GM20000 (cell line): ENCODE results near the gene ZBED1.
A peak's percentile ranks its signal among the peaks of the same experiment; 100 is the strongest.
"Not testable (repeated sequence)": the region's sequence is repeated elsewhere in the genome, so short reads cannot be mapped to it uniquely, and the experiment has no call there.

Source experiments
- DNase-seq: peaks from one replicate; pipeline ENCODE4 v3.0.0; 2012; ENCODE audit warnings: low spot score
- CTCF ChIP-seq: IDR thresholded peaks from 2 replicates; pipeline ENCODE4 v1.5.1; 2012; ENCODE audit warnings: mild to moderate bottlenecking, control low read depth; ENCODE audit errors: extremely low read depth, missing control alignments

ZBED1 gene

GRCh38 chrX:2533424-2533823, 32.6 kb upstream of the ZBED1 start:
- no peak for DNase-seq
- no peak for TF ChIP-seq CTCF

- no peak for DNase-seq
- no peak for TF ChIP-seq CTCF
These were observed 25.6 kb upstream of the ZBED1 start for GRCh38 chrX:2526390-2526789.

DNA sequence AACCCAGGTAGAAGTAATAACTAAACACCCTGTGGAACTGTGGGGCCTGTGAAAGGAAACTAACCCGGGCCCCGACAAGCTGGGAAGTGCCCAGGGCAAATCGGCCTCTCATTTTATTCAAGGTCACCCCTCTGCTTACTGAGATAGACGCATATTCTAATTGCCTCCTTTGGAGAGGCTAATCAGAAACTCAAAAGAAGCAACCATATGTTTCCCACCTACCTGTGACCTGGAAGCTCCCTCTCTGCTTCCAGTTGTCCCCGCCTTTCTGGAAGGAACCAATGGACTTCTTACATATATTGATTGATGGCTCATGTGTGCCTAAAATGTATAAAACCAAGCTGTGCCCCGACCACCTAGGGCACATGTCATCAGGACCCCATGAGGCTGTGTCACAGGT, 23.1 kb upstream of the ZBED1 start:
- TF ChIP-seq CTCF, result no peak
- DNase-seq, result no peak

GRCh38 chrX:2521927-2522386, 21.2 kb upstream of the ZBED1 start:
- peak; percentile 56 for DNase-seq
- TF ChIP-seq CTCF, result no peak

DNA sequence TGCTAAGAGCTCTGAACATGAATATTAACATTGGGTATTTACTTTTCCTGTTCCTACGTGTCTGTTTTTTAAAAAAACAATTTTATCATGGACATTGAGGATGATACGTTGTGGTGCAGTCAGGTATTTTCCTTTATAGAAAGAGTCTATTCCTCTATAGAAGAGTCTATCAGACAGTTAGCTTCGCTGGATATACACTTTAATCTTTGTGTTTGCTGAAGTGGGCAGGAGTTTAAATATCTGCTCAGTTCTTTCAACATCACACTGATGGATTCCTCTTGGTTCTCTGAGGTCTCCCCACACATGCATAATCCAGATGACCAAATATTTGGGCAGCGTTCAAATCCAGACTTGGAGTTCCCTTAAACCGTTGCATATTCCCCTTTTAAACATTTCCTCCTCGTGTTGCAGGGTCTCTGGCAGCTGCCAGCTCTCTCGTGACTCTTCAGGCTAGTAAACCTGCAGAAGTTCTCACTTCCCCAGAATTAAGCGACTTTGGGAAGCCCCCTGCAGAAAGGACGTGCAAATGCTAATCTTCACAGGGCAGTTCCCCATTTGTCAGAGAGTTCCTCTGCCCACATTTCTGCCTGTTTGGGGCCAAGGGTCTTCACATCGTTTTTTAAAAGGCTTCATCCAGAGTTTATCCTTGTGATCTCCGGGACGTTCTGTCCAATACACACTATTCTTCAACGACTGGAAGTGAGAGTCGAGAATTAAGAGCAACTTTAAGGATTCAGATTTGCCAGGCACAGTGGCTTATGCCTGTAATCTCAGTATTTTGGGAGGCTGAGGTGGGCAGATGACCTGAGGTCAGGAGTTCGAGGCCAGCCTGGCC, 20.5 kb upstream of the ZBED1 start:
- no peak for TF ChIP-seq CTCF
- DNase-seq, result peak; percentile 66

DNA sequence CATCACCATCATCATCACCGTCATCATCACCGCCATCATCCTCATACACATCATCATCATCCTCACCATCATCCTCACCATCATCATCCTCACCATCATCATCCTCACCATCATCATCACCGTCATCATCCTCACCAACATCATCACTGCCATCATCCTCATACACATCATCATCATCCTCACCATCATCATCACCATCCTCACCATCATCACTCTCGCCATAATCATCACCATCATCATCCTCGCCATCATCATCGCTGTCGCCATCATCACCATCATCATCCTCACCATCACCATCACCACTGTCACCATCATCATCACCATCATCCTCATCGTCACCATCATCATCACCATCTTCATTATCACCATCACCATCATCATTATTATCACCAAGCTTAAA, 19.8 kb upstream of the ZBED1 start:
- TF ChIP-seq CTCF, result no peak
- DNase-seq, result no peak

DNA sequence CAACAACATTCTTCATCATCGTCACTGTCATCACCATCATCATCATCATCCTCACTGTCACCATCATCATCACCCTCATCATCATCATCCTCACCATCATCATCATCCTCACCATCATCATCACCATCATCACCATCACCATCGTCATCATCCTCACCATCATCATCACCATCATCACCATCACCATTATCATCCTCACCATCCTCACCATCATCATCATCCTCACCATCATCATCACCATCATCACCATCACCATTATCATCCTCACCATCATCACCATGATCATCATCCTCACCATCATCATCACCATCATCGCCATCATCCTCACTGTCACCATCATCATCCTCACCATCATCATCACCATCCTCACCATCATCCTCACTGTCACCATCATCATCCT, 18.9 kb upstream of the ZBED1 start:
- not testable (repeated sequence) for DNase-seq

DNA sequence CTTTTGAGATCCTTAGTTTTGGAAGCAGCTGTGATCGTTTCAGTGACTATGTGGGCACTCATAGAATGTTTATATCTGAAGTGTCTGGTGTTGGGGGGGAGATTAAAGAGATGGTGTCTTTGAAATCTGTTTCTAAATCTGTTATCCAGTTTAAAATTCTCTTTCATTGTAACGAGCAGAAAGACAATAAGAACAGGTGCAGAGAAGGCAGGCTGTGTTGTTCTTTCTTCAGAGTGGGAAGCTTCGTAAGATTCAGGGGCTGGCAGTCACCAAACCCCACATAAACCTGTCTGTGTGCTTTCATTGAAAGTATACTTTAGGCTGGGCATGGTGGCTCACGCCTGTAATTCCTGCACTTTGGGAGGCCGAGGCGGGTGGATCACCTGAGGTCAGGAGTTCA, 16.3 kb upstream of the ZBED1 start:
- no peak for DNase-seq
- TF ChIP-seq CTCF, result no peak
